Measurements from ENCODE around the gene COX20. TPM values are rescaled to one million over a fixed set of nuclear protein-coding genes. Genes with fewer than 3 reads are reported as not detected.

COX20 gene
- total and polyA plus RNA-seq, 2 of the 8 experiments (the other 6 are each of a cell fraction or from before 2014, with no cell fraction given), result 17.5 to 28.8 TPM

DNA sequence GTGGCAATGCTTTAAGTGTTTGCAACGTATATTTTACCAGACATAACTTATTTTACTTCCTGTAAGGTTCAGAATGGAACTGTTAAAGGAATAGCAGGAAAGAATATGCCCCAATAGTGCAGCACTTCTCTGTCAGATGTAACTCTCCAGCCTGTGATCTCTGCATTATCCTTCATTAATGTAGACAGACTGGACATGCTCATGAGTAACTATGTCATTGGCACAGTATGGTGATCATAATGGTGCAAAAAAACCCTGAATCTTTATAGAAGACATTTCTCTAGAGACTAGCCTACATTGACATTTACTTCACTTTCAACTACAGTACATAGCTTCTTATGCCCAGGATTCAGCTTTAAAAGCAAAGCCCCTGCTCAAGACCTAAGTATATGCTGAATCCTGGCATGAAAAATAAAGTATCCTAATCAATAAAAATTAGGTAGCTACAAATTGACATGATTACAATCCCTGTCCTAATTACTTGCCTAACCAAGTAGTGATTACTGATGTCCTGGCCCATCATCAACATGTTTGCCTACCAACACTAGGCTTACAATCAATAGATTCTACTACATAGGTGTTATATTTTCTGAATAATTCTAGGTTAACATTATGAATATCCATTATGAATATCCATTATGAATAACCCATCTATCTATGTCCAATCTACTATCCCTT lies 13.9 kb downstream of the COX20 start:
- no peak overlapping the region for H3K14ac ChIP-seq (ENCODE audit: insufficient read length)
- FAIRE-seq, result no peak

More for the DNA sequence above, 13.9 kb downstream of the COX20 start:
- H2AFZ ChIP-seq (ENCODE audit: low read length), result no peak overlapping the region
- no peak for TF ChIP-seq ZNF274 (IDR thresholded peaks at IDR 0.05; ENCODE audit: borderline replicate concordance, extremely low read depth, low read length)
- TF ChIP-seq POLR2AphosphoS5 (IDR thresholded peaks at IDR 0.05; ENCODE audit: low read depth, low read length), result peak; percentile 81
- TF ChIP-seq POLR2A (IDR thresholded peaks at IDR 0.05; ENCODE audit: control extremely low read depth in 1 of 2, low read depth in 2 of 2, low read length in 2 of 2), result peak in 1 of 2 experiments; percentile 12; a peak in 1 of 3 replicates
- DNase-seq (ENCODE audit: low read depth in 1 of 2, low spot score in 2 of 2), result no peak
- H3K23ac ChIP-seq (ENCODE audit: insufficient read length), result no peak overlapping the region
- no peak overlapping the region for H3K4ac ChIP-seq (replicated peaks; ENCODE audit: insufficient read length, low read depth, low read length)
- H2BK120ac ChIP-seq (replicated peaks; ENCODE audit: low read depth, low read length), result no peak overlapping the region
- ChIA-PET CTCF (ENCODE audit: partially characterized antibody) (interaction anchor here (0.6 to 2.3 kb wide), 6 partner anchors 10 to 944 kb away, joined by 3 to 11 read pairs (median 4); no protein-coding TSS in a partner anchor), POLR2A (ENCODE audit: partially characterized antibody) (interaction anchor here (0.6 to 29.6 kb wide), 5 partner anchors 13 to 185 kb away, joined by 3 to 677 read pairs (median 3); partner anchors contain the start of genes COX20 and HNRNPU)
- H3K36me3 ChIP-seq (ENCODE audit: control insufficient read depth in 2 of 4, insufficient read depth in 4 of 4, low read length in 3 of 4), result peaks cover 5 to 98% (median 59%) of the 10 kb centered on the region in 4 experiments; a peak in 7 of 8 replicates
- 83% methylated on average over 1 of the region's 1 CpG; no CpG with 5 or more reads in 1 of the 2 experiments for WGBS, 2 experiments (ENCODE audit: extremely low coverage in 1 of 2, insufficient coverage in 1 of 2, insufficient read length in 1 of 2, insufficient replicate concordance in 2 of 2, low coverage in 1 of 2, low lambda C conversion rate in 2 of 2, missing lambda C conversion rate in 1 of 2)
- H2AK5ac ChIP-seq (ENCODE audit: low read depth, low read length), result no peak overlapping the region
- no peak overlapping the region for H3K18ac ChIP-seq (ENCODE audit: extremely low read depth, low read length)
- H4K91ac ChIP-seq (replicated peaks; ENCODE audit: insufficient read length, low read length), result no peak overlapping the region
- H3K4me1 ChIP-seq (replicated peaks in 1 of 4; ENCODE audit: control insufficient read depth in 3 of 4, insufficient read depth in 4 of 4, low read length in 3 of 4), result no peaks in the 10 kb centered on the region
- H3K79me1 ChIP-seq (ENCODE audit: low read depth, low read length), result no peaks in the 10 kb centered on the region
- H2BK15ac ChIP-seq (ENCODE audit: low read length), result no peak overlapping the region
- no peak overlapping the region for H3K56ac ChIP-seq (replicated peaks; ENCODE audit: insufficient read length, low read depth, low read length)
- H3K79me2 ChIP-seq (ENCODE audit: control insufficient read depth in 1 of 2, insufficient read depth in 2 of 2, low read length in 2 of 2), result peaks cover 0 to 23% of the 10 kb centered on the region in 2 experiments; a peak in 2 of 4 replicates
- no peak overlapping the region for H3K4me2 ChIP-seq (ENCODE audit: insufficient read depth in 1 of 2, low read depth in 2 of 2, low read length in 2 of 2)
- no peak overlapping the region for H2BK12ac ChIP-seq (ENCODE audit: low read depth, low read length)
- H3K27me3 ChIP-seq (replicated peaks in 1 of 4; ENCODE audit: control insufficient read depth in 3 of 4, extremely low read depth in 1 of 4, insufficient read depth in 3 of 4, low read length in 3 of 4), result no peaks in the 10 kb centered on the region
- H2BK20ac ChIP-seq (ENCODE audit: low read length), result no peak overlapping the region
- no peaks in the 10 kb centered on the region for H3K9me3 ChIP-seq (ENCODE audit: insufficient read depth in 2 of 2, low read depth in 1 of 2, low read length in 1 of 2)
- no peak overlapping the region for H3K9ac ChIP-seq (replicated peaks in 1 of 4; ENCODE audit: extremely low read depth in 1 of 4, low read depth in 3 of 4, low read length in 3 of 4)
- H4K8ac ChIP-seq (ENCODE audit: extremely low read depth, insufficient read depth, low read length), result no peak overlapping the region
- no peak overlapping the region for H3K27ac ChIP-seq (ENCODE audit: low read depth, low read length)
- no peak overlapping the region for H4K5ac ChIP-seq (ENCODE audit: insufficient read length, low read depth, low read length)
- no peak overlapping the region for H3K4me3 ChIP-seq (ENCODE audit: extremely low read depth in 1 of 4, insufficient read depth in 2 of 4, low read depth in 3 of 4, low read length in 4 of 4)
- no peaks in the 10 kb centered on the region for H3K23me2 ChIP-seq (ENCODE audit: low read depth, low read length)
- peaks cover 0 to 3% of the 10 kb centered on the region in 2 experiments for H4K20me1 ChIP-seq (replicated peaks in 1 of 2; ENCODE audit: control insufficient read depth in 1 of 2, insufficient read depth in 2 of 2, low read length in 2 of 2)
- no peak overlapping the region for H2BK5ac ChIP-seq (ENCODE audit: low read depth, low read length)

All from H1 (cell line).